Adrenal gland (tissue), 12 donors: ENCODE measurements around the gene THAP8. TPM values are rescaled to one million over a fixed set of nuclear protein-coding genes. Genes with fewer than 3 reads are reported as not detected.

Source experiments
- DNase-seq, 7 donors: peaks; one replicate each; pipeline ENCODE4 v3.0.0-alpha.2; 2019 to 2020
- H3K27ac ChIP-seq, 5 donors: fragments of 200-600 bp; sonication (generic) in 4 of 5; 1 replicate in 3 of 5; 2 replicates in 2 of 5; pipeline versions ENCODE4 v1.5.1 to v1.8.0; 2016 to 2020; ENCODE audit warnings: mild to moderate bottlenecking in 1 of 5
- H3K27me3 ChIP-seq: fragments of 200-600 bp; 2 replicates; pipeline ENCODE4 v1.8.0; 2021
- H3K36me3 ChIP-seq, 2 donors: fragments of 200-600 bp; replicated peaks in 1 of 2; 1 replicate in 1 of 2; 2 replicates in 1 of 2; pipeline versions ENCODE4 v1.5.1 to v1.8.0; 2018 to 2022
- H3K4me1 ChIP-seq, 2 donors: fragments of 200-600 bp; replicated peaks in 1 of 2; 1 replicate in 1 of 2; 2 replicates in 1 of 2; pipeline versions ENCODE4 v1.5.1 to v1.8.0; 2018 to 2021
- H3K4me3 ChIP-seq, 4 donors: fragments of 200-600 bp; sonication (generic) in 3 of 4; one replicate each; pipeline ENCODE4 v1.5.1; 2016 to 2018
- H3K9me3 ChIP-seq, 3 donors: fragments of 200-600 bp; sonication (generic) in 1 of 3; replicated peaks in 1 of 3; 1 replicate in 2 of 3; 2 replicates in 1 of 3; pipeline versions ENCODE4 v1.5.1 to v1.8.0; 2016 to 2021
- CTCF ChIP-seq, 6 experiments: fragments of 450-650 bp in 4 of 6; fragments of 200-600 bp in 2 of 6; sonication (generic) in 1 of 6; IDR thresholded peaks; 1 replicate in 5 of 6; 2 replicates in 1 of 6; pipeline versions ENCODE4 v1.5.1 to v1.8.0; 2016 to 2021; ENCODE audit warnings: antibody characterized with exemption in 6 of 6, mild to moderate bottlenecking in 2 of 6, moderate library complexity in 1 of 6
- POLR2A ChIP-seq, 2 donors: fragments of 450-650 bp; IDR thresholded peaks; one replicate each; pipeline ENCODE4 v1.6.1; 2017; ENCODE audit warnings: antibody characterized with exemption in 2 of 2, mild to moderate bottlenecking in 2 of 2, moderate library complexity in 1 of 2
- WGBS, 4 donors: extraction: QIAGEN DNeasy Blood & Tissue Kit in 2 of 4; methylation state at CpG; one replicate each; pipeline versions ENCODE4 v1.1.5 to v1.1.7; 2013 to 2017; 5-methylcytosine and 5-hydroxymethylcytosine counted together
- intact Hi-C, 2 donors: fragments of 100-400 bp; cut with DNase I; formaldehyde crosslinking; loops; one replicate each; pipeline versions ENCODE4 v1.14.1 to v1.15.0; 2022 to 2023
- polyA plus RNA-seq, 3 donors: library from polyadenylated mRNA; stranded (reverse); fragments of 200-250 nt in 2 of 3; fragments of 350-450 nt in 1 of 3; fragmentation: Illumina TruSeq in 1 of 3; extraction: RNeasy Lipid Tissue Mini Kit (QIAGEN cat#74804) in 1 of 3; gene quantifications; one replicate each; pipeline ENCODE4 v1.2.3, GENCODE V29; 2013 to 2014
- total RNA-seq, 9 donors: library from RNA; depleted of rRNA in 4 of 9; stranded (reverse); fragments of >200 nt in 4 of 9; fragments of 120-200 nt in 1 of 9; fragmentation: NEBNext Ultra II Directional in 1 of 9; extraction: Animal tissue kit (Norgen Biotek cat#: 25700) in 1 of 9; gene quantifications; one replicate each; pipeline versions ENCODE4 v1.1.0 to v1.2.4, GENCODE V29; 2013 to 2023
- donor health status: healthy with polysubstance abuse.
- donor health status: Bipolar disorder and iron deficiency.
- donor health status: DM: yes; HTN: yes; CAD: no.
- donor health status: DM: no; HTN: no; CAD: no.
- donor health status: DM: no; HTN: no; CAD: no.
- donor health status: DM: yes; HTN: yes; CAD: no.

THAP8 gene
- total and polyA plus RNA-seq, 12 donors, result 3.2 to 15.9 (median 5.9) TPM

GRCh38 chr19:36001605-36002004, 52.5 kb downstream of the THAP8 start:
- no peak for DNase-seq
- Histone ChIP-seq H3K27ac (no peak overlapping the region), H3K9me3 (no peaks in the 10 kb centered on the region), H3K36me3 (peaks cover 0 to 12% of the 10 kb centered on the region in 2 donors), H3K27me3 (no peaks in the 10 kb centered on the region), H3K4me3 (no peak overlapping the region), H3K4me1 (peaks cover 4 to 15% of the 10 kb centered on the region in 2 donors)
- intact Hi-C loops, result no loop called here
- TF ChIP-seq CTCF (IDR thresholded peaks at IDR 0.05) (no peak), POLR2A (IDR thresholded peaks at IDR 0.05) (no peak)
- WGBS, 4 donors, result 95 to 100% (median 99%) methylated on average over 2 to 3 of the region's 3 CpGs

- Histone ChIP-seq H3K36me3 (peaks cover 0 to 12% of the 10 kb centered on the region in 2 donors), H3K9me3 (no peaks in the 10 kb centered on the region), H3K4me3 (no peak overlapping the region), H3K27ac (peak overlapping the region in 1 of 5 donors; percentile 90), H3K4me1 (peaks cover 24 to 34% of the 10 kb centered on the region in 2 donors), H3K27me3 (no peaks in the 10 kb centered on the region)
- intact Hi-C loops, result no loop called here
- DNase-seq, result no peak
- TF ChIP-seq POLR2A (IDR thresholded peaks at IDR 0.05) (no peak), CTCF (IDR thresholded peaks at IDR 0.05) (no peak)
- WGBS, 4 donors, result 91 to 97% (median 95%) methylated on average over 8 of the region's 8 CpGs
Observed at GRCh38 chr19:35996777-35997176, 57.3 kb downstream of the THAP8 start.

- WGBS, 4 donors, result 0 to 2% (median 2%) methylated on average over 5 to 96 of the region's 97 CpGs
- Histone ChIP-seq H3K4me1 (peaks cover 24 to 34% of the 10 kb centered on the region in 2 donors), H3K36me3 (peaks cover 0 to 5% of the 10 kb centered on the region in 2 donors), H3K27me3 (no peaks in the 10 kb centered on the region), H3K27ac (peak within 1 kb of the TSS in 4 of 5 donors; percentile 55 to 90 (median 77)), H3K4me3 (peak within 1 kb of the TSS; percentile 6 to 89 (median 70)), H3K9me3 (no peaks in the 10 kb centered on the region)
- intact Hi-C loops, result no loop called here
- DNase-seq, result peak; percentile 96 to 98 (median 97)
- TF ChIP-seq POLR2A (IDR thresholded peaks at IDR 0.05) (peak; percentile 57 to 79), CTCF (IDR thresholded peaks at IDR 0.05) (no peak)
Observed at GRCh38 chr19:35995048-35995993, 58.8 kb downstream of the THAP8 start, which contains the start of gene SDHAF1. SDHAF1 (plus strand) TSS chr19:35995188; CDS start chr19:35995275, 87 bp downstream.

- no peaks in the 10 kb centered on the region for H3K9me3 ChIP-seq
- intact Hi-C loops, result no loop called here
- H3K36me3 ChIP-seq, result peaks cover 0 to 5% of the 10 kb centered on the region in 2 donors
- H3K4me1 ChIP-seq, result peaks cover 20 to 24% of the 10 kb centered on the region in 2 donors
- TF ChIP-seq CTCF (IDR thresholded peaks at IDR 0.05) (no peak), POLR2A (IDR thresholded peaks at IDR 0.05) (no peak)
- no peak overlapping the region for H3K27ac ChIP-seq
- peak in 3 of 7 donors; percentile 13 to 62 (median 29) for DNase-seq
- H3K4me3 ChIP-seq, result peak overlapping the region in 1 of 4 donors; percentile 89
- no peaks in the 10 kb centered on the region for H3K27me3 ChIP-seq
- WGBS, 4 donors, result 26 to 41% (median 32%) methylated on average over 20 to 49 of the region's 49 CpGs
Observed at GRCh38 chr19:35993923-35994598, 60.0 kb downstream of the THAP8 start.
